SIG-M5 treated with dmso at 0.1 percent for 504 hours (cell line): Measurements from ENCODE around the gene PCDH12.

Experiments
- DNase-seq: peaks from one replicate; lab custom pipeline; 2025; ENCODE audit not compliant: unreplicated experiment; lab: John Stamatoyannopoulos, UW

PCDH12 gene

GRCh38 chr5:141966963-141967333 is 8.9 kb upstream of the PCDH12 start:
- DNase-seq: no peak

- DNase-seq: no peak
These were observed 8.4 kb upstream of the PCDH12 start for GRCh38 chr5:141966275-141966962.

GRCh38 chr5:141965071-141965470 is 7.1 kb upstream of the PCDH12 start:
- no peak for DNase-seq

- DNase-seq: no peak
These were observed 5.7 kb upstream of the PCDH12 start for GRCh38 chr5:141963701-141964100.

GRCh38 chr5:141961466-141961865 is 3.5 kb upstream of the PCDH12 start:
- no peak for DNase-seq

GRCh38 chr5:141960449-141961323 is 2.7 kb upstream of the PCDH12 start:
- DNase-seq: peak; percentile 95

GRCh38 chr5:141960018-141960417 is 2.0 kb upstream of the PCDH12 start:
- DNase-seq: no peak

- DNase-seq: peak; percentile 40
These were observed 657 bp upstream of the PCDH12 start for GRCh38 chr5:141958546-141959172.

GRCh38 chr5:141957367-141957996 is 520 bp downstream of the PCDH12 start:
- DNase-seq: no peak

- peak; percentile 37 for DNase-seq
These were observed 3.8 kb downstream of the PCDH12 start for GRCh38 chr5:141954194-141954593.

- DNase-seq: no peak
These were observed 6.0 kb downstream of the PCDH12 start for GRCh38 chr5:141952020-141952419.

GRCh38 chr5:141951332-141951781 is 6.6 kb downstream of the PCDH12 start:
- no peak for DNase-seq

GRCh38 chr5:141950207-141951005 is 7.6 kb downstream of the PCDH12 start:
- DNase-seq: no peak

- no peak for DNase-seq
These were observed 8.5 kb downstream of the PCDH12 start for GRCh38 chr5:141949511-141949910.

GRCh38 chr5:141948812-141949211 is 9.2 kb downstream of the PCDH12 start:
- no peak for DNase-seq

GRCh38 chr5:141947316-141947715 is 10.7 kb downstream of the PCDH12 start:
- DNase-seq: no peak

GRCh38 chr5:141945511-141946051 is 12.4 kb downstream of the PCDH12 start:
- no peak for DNase-seq

- DNase-seq: no peak
These were observed 13.9 kb downstream of the PCDH12 start for GRCh38 chr5:141944076-141944475.

- DNase-seq: no peak
These were observed 15.7 kb downstream of the PCDH12 start for GRCh38 chr5:141942185-141942857.

GRCh38 chr5:141941779-141942178 is 16.2 kb downstream of the PCDH12 start:
- no peak for DNase-seq
